GM21619 (cell line): ENCODE results near the gene SNRNP35.
"Not testable (repeated sequence)": the region's sequence is repeated elsewhere in the genome, so short reads cannot be mapped to it uniquely, and the experiment has no call there.

Experiments used
- ATAC-seq: cut with Tn5 transposase; IDR thresholded peaks from one replicate; pipeline ENCODE4 v1.9.1; 2021; ENCODE audit not compliant: unreplicated experiment

The SNRNP35 gene

GRCh38 chr12:123488539-123489230, 30.7 kb downstream of the SNRNP35 start:
- ATAC-seq = no peak

DNA sequence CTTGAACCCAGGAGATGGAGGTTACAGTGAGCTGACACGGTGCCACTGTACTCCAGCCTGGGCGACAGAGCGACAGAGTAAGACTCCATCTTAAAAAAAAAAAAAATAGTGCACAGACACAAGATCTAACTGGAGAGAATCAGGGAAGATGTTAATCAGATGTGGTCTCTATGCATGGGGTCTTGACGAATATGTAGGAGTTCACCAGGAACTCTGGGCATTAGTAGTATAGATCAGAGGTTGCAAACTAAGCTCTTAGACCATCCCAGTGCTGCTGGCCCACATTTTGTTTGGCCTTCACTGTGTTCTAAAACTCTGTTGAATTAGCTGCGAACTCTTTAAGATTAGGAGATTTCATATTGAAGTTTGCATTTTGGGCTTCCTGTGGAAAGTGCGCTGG, 31.6 kb downstream of the SNRNP35 start:
- ATAC-seq = no peak

DNA sequence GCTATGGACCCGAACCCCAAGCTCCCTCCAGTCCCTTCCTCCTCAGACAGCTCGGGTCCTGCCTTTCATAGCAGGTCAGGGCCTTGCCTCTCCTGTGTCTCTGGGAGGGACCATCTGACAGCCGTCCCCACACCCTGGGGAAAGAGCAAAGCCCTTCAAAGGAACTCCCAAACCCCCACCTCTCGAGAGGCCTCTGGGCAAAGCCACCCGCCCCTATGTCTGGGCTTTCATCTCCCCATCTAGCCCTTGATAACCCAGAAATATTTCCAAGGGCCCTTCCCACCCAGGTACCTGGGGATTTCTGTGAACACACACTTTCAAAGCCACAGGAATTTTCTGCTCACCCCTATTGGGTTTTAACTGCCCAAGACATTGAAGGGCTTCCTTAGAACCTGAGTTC, 32.1 kb downstream of the SNRNP35 start:
- ATAC-seq = no peak

DNA sequence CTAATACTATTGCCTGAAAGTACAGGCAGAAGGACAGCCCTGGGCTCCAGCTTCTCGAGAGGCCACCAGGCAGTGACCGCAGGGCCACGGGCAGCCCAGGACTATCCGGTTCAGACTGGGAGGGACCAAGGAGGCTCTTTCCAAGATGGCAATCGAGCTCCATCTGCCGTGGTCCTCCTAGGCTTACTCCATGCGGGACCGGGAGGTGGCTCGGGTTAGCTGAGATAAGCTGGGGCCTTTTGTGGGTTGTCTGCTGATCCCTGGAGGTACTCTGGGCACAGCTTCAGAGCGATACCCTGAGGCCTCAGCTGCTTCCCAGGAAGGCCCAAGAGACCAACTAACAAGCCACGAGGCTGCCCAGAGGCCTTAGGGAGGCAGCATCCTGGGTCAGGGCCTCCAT, 33.1 kb downstream of the SNRNP35 start:
- ATAC-seq = no peak

GRCh38 chr12:123491481-123491880, 33.5 kb downstream of the SNRNP35 start:
- no peak for ATAC-seq

GRCh38 chr12:123492339-123493039, 34.5 kb downstream of the SNRNP35 start:
- ATAC-seq = not testable (repeated sequence)

DNA sequence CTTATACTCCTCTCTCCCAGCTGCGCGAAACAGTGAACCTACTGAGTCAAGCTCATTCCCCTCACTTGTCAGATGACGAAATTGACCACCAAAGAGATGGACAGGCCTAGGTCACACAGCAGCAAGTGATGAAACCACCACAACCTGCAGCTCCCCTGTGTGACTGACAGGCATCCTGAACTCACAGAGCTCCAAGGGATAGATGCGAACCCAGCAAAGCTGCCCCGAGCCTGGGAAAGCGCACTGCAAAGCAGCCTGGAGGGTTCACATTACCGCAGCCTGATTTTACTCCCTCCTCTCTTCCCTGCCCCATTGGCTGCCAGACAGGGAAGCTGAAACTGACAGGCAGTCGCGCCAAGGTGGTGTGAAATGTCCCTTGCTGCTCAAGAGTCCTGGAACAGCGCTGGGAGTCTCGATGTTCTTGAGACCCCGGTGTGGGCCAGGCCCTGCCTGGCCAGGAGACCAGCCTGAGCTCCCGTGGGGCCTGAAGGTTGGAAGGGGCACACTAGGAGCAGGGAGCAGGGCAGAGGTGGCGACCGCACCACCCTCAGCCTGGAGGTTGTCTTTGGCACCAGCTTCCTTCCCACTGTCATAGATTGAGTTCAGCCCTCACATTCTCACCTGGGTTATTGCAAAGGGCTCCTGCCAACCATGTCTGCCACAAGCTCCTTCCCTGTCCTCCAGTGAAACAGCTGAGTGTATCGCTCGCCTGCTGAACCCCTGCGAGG, 36.3 kb downstream of the SNRNP35 start:
- ATAC-seq = no peak

DNA sequence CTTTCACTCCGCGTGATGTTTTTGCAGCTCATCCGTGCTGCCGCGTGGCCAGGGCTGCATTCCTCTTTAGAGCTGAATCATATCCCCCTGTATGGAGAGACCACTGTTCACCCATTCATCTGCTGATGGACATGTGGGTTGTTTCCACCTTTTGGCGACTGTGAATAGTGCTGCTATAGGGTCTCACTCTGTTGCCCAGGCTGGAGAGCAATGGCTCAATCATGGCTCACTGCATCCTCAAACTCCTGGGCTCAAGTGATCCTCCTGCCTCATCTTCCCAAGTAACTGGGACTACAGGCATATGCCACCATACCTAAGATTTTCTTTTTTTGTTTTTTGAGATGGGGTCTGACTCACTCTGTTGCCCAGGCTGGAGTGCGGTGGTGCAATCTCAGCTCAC, 39.1 kb downstream of the SNRNP35 start:
- no peak for ATAC-seq

GRCh38 chr12:123498126-123498825, 40.3 kb downstream of the SNRNP35 start:
- ATAC-seq = no peak

DNA sequence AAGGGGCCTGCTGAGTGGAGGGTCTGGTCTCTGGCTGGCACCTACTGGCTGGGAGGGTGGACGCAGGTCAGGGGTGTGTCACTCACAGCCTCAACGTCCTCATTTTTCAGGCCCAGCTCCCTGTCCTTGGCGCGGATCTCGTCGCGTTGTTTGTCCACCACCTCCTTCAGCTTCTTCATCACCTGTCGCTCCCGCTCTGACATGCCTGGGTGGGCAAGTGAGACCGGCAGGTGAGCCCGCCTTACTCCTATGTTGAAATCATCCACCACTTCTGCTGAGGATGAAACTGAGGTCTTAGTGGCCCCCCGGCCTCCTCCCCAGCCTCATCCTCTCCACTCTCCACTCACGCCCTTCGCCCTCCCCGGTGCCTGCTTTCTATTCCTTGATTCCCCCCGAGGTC, 41.4 kb downstream of the SNRNP35 start:
- ATAC-seq = no peak

- ATAC-seq = no peak
Observed at GRCh38 chr12:123502163-123502704, 44.3 kb downstream of the SNRNP35 start.

DNA sequence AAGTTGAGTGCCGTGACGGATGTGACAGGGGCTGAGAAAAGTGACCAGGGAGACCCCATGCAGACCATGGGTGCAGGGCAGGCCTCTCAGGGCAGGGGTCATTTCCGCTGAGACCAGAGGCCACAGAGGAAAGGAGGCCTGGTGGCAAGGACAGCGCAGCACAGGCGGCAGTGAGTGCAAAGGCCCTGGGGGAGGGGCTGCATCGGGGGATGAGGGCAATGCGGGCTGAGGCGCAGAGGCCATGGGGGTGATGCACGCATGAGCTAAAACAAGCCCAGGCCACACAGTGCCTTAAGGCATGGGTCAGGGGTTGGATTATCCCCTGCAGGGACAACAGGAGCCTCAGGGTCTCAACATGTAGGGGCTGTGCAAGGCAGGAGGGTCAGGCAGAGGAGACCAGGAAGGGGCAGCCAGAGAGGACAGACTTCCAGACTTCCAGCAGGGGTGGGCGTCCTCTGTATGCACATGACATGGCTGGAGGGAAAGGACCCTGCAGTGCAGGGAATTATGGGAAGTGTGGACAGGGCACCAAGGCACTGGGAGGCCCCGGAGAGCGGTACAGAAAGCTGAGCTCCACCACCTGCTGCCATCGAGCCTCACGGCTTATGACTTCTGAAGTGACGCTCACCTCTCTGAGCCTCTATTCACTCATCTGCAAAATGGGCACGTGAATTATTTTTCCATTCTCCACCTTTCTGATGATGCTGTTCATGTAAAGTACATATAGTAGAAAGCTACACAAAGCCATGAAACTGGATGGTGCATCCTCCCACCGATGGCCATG, 48.3 kb downstream of the SNRNP35 start:
- ATAC-seq = no peak

DNA sequence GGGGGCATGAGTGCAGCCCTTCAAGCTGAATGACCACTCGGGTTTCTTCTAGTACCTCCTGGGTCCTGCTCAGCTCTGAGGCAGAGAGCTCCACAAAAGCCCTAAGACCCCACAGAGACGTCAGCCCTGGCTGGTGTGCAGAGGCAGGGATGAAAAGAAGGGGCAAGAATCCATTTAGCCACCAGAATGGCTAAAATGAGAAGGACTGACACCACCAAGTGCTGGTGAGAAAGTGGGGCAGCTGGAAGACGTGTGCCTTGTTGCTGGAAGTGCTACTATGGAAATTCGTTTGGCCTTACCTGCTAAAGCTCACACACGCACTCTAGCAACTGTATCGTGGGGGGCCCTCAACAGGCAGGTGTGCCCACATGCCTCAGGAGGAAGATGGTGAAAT, 48.9 kb downstream of the SNRNP35 start:
- no peak for ATAC-seq

GRCh38 chr12:123512838-123513665, 55.1 kb downstream of the SNRNP35 start:
- no peak for ATAC-seq

GRCh38 chr12:123513805-123514204, 55.9 kb downstream of the SNRNP35 start:
- ATAC-seq = no peak

DNA sequence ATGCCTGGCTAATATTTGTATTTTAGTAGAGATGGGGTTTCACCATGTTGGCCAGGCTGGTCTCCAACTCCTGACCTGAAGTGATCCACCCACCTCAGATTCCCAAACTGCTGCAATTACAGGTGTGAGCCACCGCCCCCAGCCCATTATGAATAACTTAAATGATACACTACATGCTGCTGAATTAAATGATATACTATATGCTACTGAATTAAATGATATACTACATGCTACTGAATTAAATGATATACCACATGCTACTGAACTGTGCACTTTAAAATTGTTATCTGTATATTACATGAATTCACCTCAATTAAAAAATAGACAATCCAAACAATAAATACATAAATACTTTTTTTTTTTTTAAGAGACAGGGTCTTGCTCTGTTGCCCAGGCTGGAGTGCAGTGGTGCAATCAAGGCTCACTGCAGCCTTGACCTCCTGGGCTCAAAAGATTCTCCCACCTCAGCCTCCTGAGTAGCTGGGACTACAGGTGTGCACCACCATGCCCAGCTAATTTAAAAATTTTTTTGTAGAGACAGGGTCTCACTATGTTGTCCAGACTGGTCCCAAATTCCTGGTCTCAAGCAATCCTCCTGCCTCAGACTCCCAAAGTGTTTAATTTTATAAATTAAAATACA, 56.8 kb downstream of the SNRNP35 start:
- ATAC-seq = not testable (repeated sequence)

DNA sequence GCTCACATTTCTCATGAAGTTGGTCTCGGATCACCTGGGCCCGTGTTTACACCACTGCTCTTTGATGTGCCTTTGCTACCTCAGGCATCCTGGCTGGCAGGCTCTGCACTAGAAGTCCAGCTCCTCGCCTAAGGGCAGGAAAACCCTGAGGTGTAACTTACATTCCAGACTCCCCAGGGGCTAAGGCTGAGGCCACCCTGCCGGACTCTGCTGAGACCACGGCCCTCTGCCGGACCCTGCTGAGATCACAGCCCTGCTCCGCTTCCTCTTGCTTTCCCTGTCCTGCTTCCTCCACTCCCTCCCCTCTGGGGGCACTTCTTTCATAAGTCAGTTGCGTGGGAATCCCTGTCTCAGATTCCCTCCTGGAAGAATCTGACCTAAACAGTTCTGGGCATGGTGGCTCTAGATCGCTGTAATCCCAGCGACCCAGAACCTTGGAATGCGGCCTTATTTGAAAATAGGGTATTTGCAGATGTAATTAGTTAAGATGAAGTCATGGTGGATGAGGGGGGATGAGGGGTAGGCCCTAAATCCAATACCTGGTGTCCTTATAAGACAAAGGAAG, 58.4 kb downstream of the SNRNP35 start:
- no peak for ATAC-seq
